COLO668 (cell line): Measurements from ENCODE around the gene ASB8.

Source experiments
- DNase-seq: peaks from one replicate; lab custom pipeline; 2025; ENCODE audit not compliant: unreplicated experiment; lab: John Stamatoyannopoulos, UW

The ASB8 gene

GRCh38 chr12:48157018-48157888, at the start of gene ASB8:
Gene ASB8 (minus strand): TSS chr12:48157515. CDS start chr12:48153496, 4,019 bp downstream.
- DNase-seq = peak; percentile 94

GRCh38 chr12:48203192-48203591, 45.9 kb upstream of the ASB8 start, which contains the start of gene OR10AD1:
Gene OR10AD1 (minus strand): TSS chr12:48203292. CDS start chr12:48203292, 0 bp downstream.
- DNase-seq = no peak

DNA sequence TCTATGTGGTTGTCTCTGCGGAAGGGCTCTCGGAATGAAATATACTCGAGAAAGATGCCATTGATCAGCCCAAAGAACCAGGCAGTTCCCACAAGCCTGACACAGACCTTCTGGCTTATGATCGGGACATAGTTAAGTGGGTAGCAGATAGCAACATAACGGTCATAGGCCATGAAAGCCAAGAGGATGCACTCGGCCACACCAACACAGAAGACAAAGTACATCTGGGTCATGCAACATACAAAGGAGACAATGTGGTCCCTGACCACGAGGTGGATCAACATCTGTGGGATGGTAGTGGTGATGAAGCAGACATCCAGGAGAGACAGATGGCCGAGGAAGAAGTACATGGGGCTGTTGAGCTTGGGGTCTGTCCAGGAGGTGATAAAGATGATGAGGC, 45.5 kb upstream of the ASB8 start:
- DNase-seq = no peak

GRCh38 chr12:48201516-48201915, 44.2 kb upstream of the ASB8 start:
- no peak for DNase-seq

DNA sequence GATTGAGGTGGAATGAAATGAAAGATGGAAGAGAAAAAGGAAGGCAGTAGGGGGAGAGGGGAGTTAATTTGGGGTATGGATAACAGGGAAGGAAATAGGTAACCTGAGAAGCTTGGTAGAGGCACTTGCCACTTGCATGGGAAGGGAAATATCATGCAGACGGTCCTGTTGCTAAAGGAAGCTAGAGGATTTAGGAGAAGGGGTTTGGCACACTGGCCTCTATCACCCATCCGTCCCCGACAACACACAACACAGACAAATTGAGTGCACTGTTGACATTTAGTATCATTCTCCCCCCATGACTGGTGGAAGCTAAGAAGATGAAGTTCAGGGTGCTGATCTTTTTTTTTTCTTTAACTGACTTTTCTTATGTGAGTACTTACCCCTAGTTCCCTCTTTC, 43.8 kb upstream of the ASB8 start:
- DNase-seq = no peak

DNA sequence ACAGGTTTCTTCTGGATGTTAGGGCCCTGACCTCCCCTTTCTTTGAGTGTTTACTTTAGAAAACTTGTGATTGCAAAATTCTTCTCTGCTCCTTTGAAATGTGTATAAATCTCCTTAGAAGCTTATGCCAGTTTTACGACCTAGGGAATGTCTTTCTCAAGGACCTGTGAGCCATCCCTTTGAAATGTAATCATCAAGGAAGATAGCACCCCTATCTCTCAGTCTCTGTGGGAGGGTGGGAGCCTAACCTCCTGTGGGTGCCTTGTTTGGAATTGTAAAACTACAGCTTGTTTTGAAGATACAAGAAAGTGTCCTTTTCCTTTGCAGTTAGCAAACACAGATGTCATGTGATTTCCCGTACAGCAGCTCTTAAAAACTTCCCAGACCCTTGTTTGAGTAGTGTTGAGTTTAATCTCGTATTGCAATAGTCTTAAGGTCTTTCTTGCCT, 42.5 kb upstream of the ASB8 start:
- no peak for DNase-seq

GRCh38 chr12:48198985-48199384, 41.7 kb upstream of the ASB8 start:
- no peak for DNase-seq

DNA sequence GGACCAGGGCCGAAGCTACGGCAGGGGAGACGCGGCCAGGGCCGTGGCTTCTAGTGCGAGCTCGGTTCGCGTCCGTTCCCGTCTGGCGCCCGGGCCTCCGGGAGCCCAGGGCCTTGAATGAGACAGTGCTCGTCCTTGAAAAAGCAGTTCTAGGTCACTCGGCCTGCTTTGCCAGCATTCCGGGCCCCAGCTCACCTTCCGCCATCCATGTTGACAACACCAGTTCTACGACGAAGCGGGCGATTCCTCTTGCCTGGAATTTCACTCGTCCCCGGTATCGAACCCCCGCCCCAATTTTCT, 41.3 kb upstream of the ASB8 start:
- peak; percentile 22 for DNase-seq

GRCh38 chr12:48197971-48198671, 40.8 kb upstream of the ASB8 start:
- DNase-seq = peak; percentile 91

DNA sequence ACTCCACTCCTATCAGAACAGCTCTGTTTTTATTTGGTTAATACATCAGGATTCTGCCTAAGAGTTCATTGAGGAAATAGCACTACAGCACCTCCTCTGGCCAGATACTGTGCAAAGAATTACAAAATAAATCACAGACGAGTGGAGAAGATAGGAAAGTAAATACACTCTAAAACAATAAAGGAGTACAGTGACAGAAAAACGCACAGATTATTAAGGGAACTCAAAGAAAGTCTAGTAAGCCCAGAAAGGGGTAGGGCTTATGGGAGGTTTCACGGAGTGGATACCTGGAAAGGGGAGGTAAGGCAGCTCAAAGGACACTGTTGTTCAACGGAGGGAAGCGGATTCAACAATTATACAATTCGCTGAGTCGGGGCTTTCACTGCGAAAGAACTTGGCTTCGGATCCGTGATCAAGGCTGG, 40.2 kb upstream of the ASB8 start:
- DNase-seq = no peak

DNA sequence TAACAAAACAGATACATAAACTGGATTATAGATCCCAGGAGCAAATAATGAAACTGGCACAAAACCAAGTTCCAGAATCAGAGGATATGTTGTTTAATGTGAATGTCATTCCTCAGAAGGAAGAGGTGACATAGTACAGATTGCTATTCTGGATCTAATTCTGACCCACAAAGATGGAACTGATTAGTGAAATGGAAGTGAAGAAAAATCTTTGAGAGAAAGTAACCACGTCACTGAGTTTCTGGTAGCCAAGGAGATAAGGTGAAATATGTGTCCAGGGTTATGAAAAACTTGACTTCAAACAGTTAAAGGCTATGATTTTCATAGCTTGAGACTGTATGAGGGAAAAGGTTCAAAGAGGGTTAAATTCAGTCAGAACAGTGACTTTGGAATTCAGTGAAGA, 37.5 kb upstream of the ASB8 start:
- DNase-seq = no peak

GRCh38 chr12:48193623-48194022, 36.3 kb upstream of the ASB8 start:
- no peak for DNase-seq

DNA sequence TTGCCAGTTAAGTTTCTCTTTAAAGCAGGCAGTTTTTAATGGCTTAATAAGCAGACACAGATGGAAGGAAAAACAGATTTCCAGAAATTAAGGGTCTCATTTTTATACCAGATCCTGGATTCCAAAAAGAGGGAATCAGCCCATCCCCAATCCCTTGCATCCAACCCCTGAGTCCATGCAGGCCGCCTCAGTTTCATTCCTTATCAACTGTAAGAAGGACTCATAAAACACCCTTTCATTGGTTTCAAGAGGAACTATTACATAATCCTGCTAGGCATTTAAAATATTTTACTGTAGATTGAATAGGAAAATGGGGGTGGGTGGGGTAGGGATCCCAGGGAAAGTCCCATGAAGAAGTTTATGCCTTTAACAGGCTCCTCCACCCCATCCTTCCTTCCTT, 35.5 kb upstream of the ASB8 start:
- DNase-seq = no peak

DNA sequence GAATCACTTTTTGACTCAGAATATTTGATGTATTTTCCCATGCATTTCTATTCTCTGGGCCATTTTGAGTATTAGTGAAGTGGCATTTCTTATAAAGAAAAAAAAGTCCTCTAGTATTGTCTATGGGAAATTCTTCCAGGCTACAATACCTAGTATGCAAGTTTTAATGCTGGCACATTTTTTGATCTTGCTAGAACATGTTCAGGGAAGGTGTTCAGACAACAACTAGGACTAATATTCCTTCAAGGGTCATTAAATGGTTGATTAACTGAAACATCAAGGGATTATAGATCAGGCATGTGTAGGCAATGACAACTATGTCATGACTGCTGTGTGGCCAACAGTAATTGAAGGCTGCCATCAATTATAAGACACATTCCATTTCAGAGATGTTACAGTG, 33.8 kb upstream of the ASB8 start:
- no peak for DNase-seq

- DNase-seq = peak; percentile 33
Measured at GRCh38 chr12:48189331-48190125, 32.2 kb upstream of the ASB8 start.

- no peak for DNase-seq
Measured at GRCh38 chr12:48187916-48188695, 30.8 kb upstream of the ASB8 start.

DNA sequence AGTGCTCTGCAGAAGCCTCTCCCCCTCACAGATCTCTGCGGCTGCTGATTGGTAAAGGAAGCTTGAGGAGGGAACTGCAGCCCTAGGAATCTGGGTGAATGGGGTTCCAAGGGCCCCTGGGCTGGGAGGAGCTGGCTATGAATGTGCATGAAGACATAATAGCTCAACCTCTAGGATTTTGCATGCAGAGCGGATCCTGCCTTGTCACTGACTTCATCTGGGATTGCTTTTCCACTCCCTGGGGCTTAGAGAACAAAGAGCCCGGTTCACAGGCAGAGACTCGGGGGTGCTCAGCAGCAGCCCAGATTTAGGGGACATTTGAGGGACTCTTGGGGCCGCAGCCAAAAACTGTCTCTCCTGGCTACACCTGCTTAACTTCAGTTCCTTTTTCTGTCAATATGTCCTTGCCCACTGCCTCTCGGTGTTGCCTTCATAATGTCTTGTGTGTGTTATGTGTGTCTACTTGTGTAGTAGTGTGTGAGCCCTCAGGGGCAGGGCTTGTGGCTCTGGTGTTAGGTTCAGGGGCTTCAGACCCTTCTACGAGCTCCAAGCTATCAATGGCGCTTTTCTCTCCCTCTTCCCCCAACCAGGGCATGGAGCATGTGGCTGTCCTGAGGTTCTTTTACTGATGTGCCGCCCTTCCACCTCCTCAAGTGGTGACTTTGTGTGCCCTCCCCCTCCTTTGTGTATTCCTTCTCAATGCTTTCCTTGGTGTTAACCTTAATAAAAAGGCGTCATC, 28.0 kb upstream of the ASB8 start:
- DNase-seq = no peak

DNA sequence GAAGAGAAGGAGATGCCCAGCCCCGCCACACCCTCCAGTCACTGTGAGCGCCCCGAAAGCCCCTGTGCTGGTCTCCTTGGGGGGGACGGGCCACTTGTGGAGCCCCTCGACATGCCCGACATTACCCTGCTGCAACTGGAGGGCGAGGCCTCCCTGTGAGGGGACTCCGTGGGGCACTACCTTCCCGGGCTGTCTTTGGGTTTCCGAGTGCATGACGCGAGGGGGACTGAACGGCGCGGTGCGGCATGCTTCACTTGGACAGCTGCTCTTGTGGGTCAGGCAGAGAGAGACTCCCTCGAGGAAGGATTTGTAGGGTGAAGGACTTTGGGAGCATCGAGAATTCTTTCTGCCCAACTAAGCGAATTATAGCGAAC, 27.2 kb upstream of the ASB8 start:
- DNase-seq = no peak

GRCh38 chr12:48183876-48184548, 26.7 kb upstream of the ASB8 start:
- DNase-seq = no peak
